HepG2 (cell line): ENCODE results near the gene STAP2. TPM values are rescaled to one million over a fixed set of nuclear protein-coding genes. Genes with fewer than 3 reads are reported as not detected.

ENCODE experiments used
- AFF4 ChIP-seq: sonication (generic); formaldehyde crosslinking; IDR thresholded peaks from 2 replicates; pipeline ENCODE4 v1.4.0; 2020; ENCODE audit warnings: missing genetic modification reagents
- CHD4 ChIP-seq: fragments of 200-600 bp; sonication (generic); IDR thresholded peaks from 2 replicates; pipeline ENCODE4 v1.7.0; 2017; ENCODE audit warnings: mild to moderate bottlenecking, low read length, borderline replicate concordance
- ELF4 ChIP-seq: sonication (generic); formaldehyde crosslinking; IDR thresholded peaks from 2 replicates; pipeline ENCODE4 v1.5.0; 2020; ENCODE audit warnings: missing genetic modification reagents, mild to moderate bottlenecking, moderate library complexity, borderline replicate concordance
- MAZ ChIP-seq, 2 experiments: sonication (generic) in 1 of 2; formaldehyde crosslinking in 1 of 2; IDR thresholded peaks; 2 replicates each; pipeline versions ENCODE4 v1.5.0 to v1.6.1; 2012 to 2020; ENCODE audit warnings: low read depth in 2 of 2, mild to moderate bottlenecking in 2 of 2, borderline replicate concordance in 1 of 2, improper control_type of control experiment in 1 of 2, low read length in 1 of 2, missing genetic modification reagents in 1 of 2, moderate library complexity in 1 of 2
- MEIS2 ChIP-seq: sonication (generic); formaldehyde crosslinking; IDR thresholded peaks from 2 replicates; pipeline ENCODE4 v1.9.0; 2021; ENCODE audit warnings: mild to moderate bottlenecking, missing genetic modification reagents
- PAX8 ChIP-seq: sonication (generic); formaldehyde crosslinking; IDR thresholded peaks from 2 replicates; pipeline ENCODE4 v1.8.0; 2022; ENCODE audit warnings: mild to moderate bottlenecking, missing genetic modification reagents, borderline replicate concordance
- TGIF2 ChIP-seq: IDR thresholded peaks from 2 replicates; pipeline ENCODE4 v1.6.1; 2016; ENCODE audit warnings: control low read depth, missing compliant biosample characterization
- ZC3H13 ChIP-seq: sonication (generic); formaldehyde crosslinking; IDR thresholded peaks from 2 replicates; pipeline ENCODE4 v1.8.1; 2023; ENCODE audit warnings: mild to moderate bottlenecking, missing genetic modification reagents, moderate library complexity
- ZNF414 ChIP-seq: sonication (generic); formaldehyde crosslinking; IDR thresholded peaks from 2 replicates; pipeline ENCODE4 v1.5.0; 2020; ENCODE audit warnings: missing genetic modification reagents
- ZNF788 ChIP-seq: sonication (generic); formaldehyde crosslinking; IDR thresholded peaks from 2 replicates; pipeline ENCODE4 v1.5.0; 2020; ENCODE audit warnings: mild to moderate bottlenecking, missing genetic modification reagents, borderline replicate concordance
- polyA plus RNA-seq, 8 experiments: library from polyadenylated mRNA; depleted of rRNA in 3 of 8; stranded (reverse) in 7 of 8; unstranded in 1 of 8; fragments of >200 nt; fragmentation: Illumina TruSeq in 4 of 8; extraction: Trizol in 4 of 8; gene quantifications; 2 replicates each; pipeline versions ENCODE4 v1.2.1 to v1.2.3, GENCODE V29; 2011 to 2016; ENCODE audit warnings: low read depth in 4 of 8, missing spikeins in 1 of 8, mixed read lengths in 1 of 8; ENCODE audit not compliant: insufficient read depth in 1 of 8
- total RNA-seq, 5 experiments: library from RNA; depleted of rRNA; stranded (reverse); fragments of >200 nt; fragmentation: Illumina TruSeq; extraction: Trizol; gene quantifications; 2 replicates each; pipeline ENCODE4 v1.2.3, GENCODE V29; 2016; ENCODE audit warnings: low read depth in 1 of 5
- TF ChIP-seq, protein P1 (sequence below): sonication (generic); formaldehyde crosslinking; IDR thresholded peaks from 2 replicates; pipeline ENCODE4 v1.4.0; 2020; ENCODE audit warnings: mild to moderate bottlenecking, missing genetic modification reagents, borderline replicate concordance
- TF ChIP-seq, protein P2 (sequence below): sonication (generic); formaldehyde crosslinking; IDR thresholded peaks from 2 replicates; pipeline ENCODE4 v1.4.0; 2020; ENCODE audit warnings: mild to moderate bottlenecking, missing genetic modification reagents
- TF ChIP-seq, protein P3 (sequence below): sonication (generic); formaldehyde crosslinking; IDR thresholded peaks from 2 replicates; pipeline ENCODE4 v1.4.0; 2020; ENCODE audit warnings: missing genetic modification reagents, borderline replicate concordance

The STAP2 gene
- total and polyA plus RNA-seq, 2 of the 13 experiments (the other 11 are each of a cell fraction or from before 2014, with no cell fraction given): 39.0 to 43.7 TPM

GRCh38 chr19:4297901-4298809 lies 40.5 kb downstream of the STAP2 start (continued):
- TF ChIP-seq, protein P1, sequence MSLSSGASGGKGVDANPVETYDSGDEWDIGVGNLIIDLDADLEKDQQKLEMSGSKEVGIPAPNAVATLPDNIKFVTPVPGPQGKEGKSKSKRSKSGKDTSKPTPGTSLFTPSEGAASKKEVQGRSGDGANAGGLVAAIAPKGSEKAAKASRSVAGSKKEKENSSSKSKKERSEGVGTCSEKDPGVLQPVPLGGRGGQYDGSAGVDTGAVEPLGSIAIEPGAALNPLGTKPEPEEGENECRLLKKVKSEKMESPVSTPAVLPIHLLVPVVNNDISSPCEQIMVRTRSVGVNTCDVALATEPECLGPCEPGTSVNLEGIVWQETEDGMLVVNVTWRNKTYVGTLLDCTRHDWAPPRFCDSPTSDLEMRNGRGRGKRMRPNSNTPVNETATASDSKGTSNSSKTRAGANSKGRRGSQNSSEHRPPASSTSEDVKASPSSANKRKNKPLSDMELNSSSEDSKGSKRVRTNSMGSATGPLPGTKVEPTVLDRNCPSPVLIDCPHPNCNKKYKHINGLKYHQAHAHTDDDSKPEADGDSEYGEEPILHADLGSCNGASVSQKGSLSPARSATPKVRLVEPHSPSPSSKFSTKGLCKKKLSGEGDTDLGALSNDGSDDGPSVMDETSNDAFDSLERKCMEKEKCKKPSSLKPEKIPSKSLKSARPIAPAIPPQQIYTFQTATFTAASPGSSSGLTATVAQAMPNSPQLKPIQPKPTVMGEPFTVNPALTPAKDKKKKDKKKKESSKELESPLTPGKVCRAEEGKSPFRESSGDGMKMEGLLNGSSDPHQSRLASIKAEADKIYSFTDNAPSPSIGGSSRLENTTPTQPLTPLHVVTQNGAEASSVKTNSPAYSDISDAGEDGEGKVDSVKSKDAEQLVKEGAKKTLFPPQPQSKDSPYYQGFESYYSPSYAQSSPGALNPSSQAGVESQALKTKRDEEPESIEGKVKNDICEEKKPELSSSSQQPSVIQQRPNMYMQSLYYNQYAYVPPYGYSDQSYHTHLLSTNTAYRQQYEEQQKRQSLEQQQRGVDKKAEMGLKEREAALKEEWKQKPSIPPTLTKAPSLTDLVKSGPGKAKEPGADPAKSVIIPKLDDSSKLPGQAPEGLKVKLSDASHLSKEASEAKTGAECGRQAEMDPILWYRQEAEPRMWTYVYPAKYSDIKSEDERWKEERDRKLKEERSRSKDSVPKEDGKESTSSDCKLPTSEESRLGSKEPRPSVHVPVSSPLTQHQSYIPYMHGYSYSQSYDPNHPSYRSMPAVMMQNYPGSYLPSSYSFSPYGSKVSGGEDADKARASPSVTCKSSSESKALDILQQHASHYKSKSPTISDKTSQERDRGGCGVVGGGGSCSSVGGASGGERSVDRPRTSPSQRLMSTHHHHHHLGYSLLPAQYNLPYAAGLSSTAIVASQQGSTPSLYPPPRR (CRISPR knock-in tag): 0 out of 2 replicates have a peak, but pooled peaks have one; percentile 21
- TF ChIP-seq MEIS2 (CRISPR knock-in tag) (no peak), AFF4 (no peak), PAX8 (CRISPR knock-in tag) (no peak), ZC3H13 (no peak), ZNF414 (0 out of 2 replicates have a peak, but pooled peaks have one; percentile 36), ZNF788 (CRISPR knock-in tag) (no peak), CHD4 (0 out of 2 replicates have a peak, but pooled peaks have one; percentile 61), MAZ (IDR thresholded peaks at IDR 0.05; ENCODE audit: borderline replicate concordance, low read depth, low read length) (no peak), MAZ (CRISPR knock-in tag; IDR thresholded peaks at IDR 0.05; ENCODE audit: low read depth) (no peak), ELF4 (CRISPR knock-in tag) (no peak), TGIF2 (CRISPR knock-in tag) (no peak)
- TF ChIP-seq, protein P2, sequence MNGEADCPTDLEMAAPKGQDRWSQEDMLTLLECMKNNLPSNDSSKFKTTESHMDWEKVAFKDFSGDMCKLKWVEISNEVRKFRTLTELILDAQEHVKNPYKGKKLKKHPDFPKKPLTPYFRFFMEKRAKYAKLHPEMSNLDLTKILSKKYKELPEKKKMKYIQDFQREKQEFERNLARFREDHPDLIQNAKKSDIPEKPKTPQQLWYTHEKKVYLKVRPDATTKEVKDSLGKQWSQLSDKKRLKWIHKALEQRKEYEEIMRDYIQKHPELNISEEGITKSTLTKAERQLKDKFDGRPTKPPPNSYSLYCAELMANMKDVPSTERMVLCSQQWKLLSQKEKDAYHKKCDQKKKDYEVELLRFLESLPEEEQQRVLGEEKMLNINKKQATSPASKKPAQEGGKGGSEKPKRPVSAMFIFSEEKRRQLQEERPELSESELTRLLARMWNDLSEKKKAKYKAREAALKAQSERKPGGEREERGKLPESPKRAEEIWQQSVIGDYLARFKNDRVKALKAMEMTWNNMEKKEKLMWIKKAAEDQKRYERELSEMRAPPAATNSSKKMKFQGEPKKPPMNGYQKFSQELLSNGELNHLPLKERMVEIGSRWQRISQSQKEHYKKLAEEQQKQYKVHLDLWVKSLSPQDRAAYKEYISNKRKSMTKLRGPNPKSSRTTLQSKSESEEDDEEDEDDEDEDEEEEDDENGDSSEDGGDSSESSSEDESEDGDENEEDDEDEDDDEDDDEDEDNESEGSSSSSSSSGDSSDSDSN (CRISPR knock-in tag): no peak
- TF ChIP-seq, protein P3, sequence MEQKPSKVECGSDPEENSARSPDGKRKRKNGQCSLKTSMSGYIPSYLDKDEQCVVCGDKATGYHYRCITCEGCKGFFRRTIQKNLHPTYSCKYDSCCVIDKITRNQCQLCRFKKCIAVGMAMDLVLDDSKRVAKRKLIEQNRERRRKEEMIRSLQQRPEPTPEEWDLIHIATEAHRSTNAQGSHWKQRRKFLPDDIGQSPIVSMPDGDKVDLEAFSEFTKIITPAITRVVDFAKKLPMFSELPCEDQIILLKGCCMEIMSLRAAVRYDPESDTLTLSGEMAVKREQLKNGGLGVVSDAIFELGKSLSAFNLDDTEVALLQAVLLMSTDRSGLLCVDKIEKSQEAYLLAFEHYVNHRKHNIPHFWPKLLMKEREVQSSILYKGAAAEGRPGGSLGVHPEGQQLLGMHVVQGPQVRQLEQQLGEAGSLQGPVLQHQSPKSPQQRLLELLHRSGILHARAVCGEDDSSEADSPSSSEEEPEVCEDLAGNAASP (CRISPR knock-in tag): no peak
